Activated CD8-positive, alpha-beta memory T cell treated with anti-CD3 and anti-CD28 coated beads for 4 hours (primary cell): ENCODE data around the gene PDE7B.
"Not testable (repeated sequence)": the region's sequence is repeated elsewhere in the genome, so short reads cannot be mapped to it uniquely, and the experiment has no call there.

Experiments
- DNase-seq, 2 donors: peaks; one replicate each; pipeline ENCODE4 v3.0.0-alpha.2; 2020; ENCODE audit warnings: low read depth in 2 of 2

PDE7B gene

DNA sequence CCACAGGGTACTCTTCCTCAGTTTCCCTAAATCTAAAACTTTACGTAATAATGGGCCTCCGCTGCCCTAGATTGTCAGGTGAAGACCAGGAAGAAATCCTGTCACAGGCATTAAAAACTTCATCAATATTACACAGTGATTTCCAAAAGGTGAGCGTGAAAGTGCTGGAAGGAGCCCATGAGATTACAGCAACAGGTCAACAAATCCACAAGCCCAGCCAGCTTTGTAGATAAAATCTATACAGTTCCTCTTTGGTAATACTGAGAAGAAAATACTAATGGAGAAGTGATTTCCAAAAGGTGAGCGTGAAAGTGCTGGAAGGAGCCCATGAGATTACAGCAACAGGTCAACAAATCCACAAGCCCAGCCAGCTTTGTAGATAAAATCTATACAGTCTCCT is 254.3 kb downstream of the PDE7B start:
- not testable (repeated sequence) for DNase-seq

DNA sequence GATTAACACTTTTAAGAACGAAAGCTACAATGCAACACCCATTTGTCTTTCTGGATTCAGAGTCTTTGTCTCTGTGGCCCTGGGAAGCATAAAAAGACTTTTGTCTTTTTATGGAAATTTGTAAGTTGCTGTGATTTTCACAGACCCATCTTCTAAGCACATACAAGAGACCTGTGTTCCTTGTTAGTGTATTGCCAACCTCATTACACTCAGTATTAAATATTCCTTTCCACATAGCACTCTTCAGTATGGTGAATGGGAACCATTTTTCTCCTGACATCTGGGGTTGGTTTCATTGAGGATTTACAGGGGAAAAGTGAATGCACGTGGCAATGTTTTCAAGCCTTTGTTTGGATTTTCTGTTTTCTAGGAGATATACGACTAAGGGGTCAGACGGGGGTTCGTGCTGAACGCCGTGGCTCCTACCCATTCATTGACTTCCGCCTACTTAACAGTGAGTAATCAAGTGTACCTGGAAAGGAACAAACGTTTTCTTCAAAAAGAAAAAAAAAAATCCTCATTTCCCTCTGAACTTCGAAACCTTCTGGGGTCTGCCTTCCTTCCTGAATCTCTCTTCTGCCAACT is 257.0 kb downstream of the PDE7B start:
- no peak for DNase-seq

DNA sequence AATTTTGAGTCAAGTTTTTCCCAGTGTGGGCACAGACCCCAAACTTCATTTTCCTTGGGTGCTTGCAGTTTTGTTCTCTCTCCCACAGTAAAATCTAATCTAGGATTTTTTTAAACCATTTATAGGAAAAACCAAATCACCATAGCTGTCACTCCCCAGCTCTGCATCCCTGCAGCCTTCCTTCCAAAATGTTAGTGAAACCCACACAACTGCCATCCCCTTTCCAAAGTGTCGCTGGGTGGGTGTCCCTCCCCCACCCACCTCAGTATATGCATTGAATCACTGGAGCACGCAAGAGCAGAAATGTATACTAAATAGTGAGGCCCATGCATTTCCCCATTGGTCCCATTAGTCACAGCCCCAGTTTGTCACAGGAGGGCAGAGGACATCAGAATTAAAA is 260.3 kb downstream of the PDE7B start:
- DNase-seq = no peak

DNA sequence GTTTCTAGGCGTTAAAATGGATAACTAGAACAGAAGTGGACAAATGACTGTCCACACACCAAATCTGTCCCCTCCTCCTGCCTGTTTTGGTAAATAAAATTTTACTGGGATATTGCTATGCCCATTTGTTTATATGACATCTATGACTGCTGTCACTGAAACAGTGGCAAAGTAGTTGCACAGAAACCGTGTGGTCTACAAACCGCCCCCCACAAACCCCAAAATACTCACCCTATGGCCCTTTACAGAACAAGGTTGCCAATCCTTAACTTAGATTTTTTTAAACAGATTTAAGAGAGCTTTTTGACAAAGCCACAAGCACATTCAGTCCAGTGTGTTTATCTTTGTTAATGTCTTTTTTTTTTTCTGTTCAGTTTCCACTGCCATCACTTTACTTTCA is 260.8 kb downstream of the PDE7B start:
- no peak for DNase-seq

DNA sequence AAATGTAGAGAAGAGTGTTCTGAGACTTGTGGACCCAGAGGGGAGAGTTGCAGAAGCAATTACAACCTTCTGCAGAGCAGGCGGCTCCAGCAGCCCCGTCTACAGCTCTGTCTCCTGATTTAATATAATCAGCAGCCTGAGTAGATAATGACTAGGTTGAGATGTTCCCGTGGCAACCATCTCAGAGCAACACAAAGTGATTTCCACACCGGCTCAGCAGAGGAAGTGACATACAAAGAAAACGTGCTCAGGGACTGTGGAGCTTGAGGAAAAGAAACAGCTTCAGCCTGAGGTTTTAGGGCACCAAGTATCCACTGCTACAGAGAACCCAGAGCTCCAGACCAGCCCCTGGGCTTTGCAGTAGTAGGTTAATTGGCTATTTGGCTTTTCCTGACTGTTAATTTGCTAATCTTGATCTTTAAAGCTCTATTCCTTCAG is 262.3 kb downstream of the PDE7B start:
- DNase-seq = no peak

DNA sequence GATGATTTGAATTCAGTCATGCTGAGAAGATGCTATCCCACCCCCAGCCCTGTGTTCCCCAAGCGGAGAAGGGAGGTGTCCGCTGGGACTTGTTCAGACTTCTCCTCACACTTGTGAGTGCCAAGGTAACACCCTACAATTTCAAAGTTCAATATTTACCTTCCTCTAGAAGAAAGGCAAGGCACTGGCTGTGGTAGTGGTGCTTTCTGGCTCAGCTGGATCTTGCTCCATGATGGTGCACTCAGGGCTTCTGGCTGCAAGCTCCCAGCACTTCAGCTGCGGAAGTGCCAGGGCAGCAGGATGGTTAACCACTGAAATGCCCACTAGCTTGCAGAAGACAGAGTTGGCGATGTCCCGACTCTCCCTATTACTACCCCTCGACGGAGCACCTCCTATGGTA is 263.2 kb downstream of the PDE7B start:
- no peak for DNase-seq

DNA sequence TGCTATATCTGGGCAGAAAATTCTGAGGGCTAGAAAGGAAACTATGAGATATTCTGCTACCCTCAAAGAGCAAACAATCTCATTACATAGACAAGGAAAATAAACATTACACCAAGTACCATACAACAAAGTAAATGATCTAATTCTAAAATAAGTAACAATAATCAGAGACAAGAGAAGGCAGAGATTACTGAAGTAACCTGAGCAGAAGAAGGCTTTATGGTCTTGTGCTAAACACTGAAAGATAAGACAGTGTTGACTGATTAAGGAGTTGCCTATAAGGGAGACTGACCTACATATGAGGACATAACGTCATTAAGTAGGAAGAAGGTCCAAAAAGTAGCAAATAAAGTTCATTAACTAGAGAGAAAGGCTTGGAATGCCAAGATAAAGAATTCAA is 264.4 kb downstream of the PDE7B start:
- no peak for DNase-seq

DNA sequence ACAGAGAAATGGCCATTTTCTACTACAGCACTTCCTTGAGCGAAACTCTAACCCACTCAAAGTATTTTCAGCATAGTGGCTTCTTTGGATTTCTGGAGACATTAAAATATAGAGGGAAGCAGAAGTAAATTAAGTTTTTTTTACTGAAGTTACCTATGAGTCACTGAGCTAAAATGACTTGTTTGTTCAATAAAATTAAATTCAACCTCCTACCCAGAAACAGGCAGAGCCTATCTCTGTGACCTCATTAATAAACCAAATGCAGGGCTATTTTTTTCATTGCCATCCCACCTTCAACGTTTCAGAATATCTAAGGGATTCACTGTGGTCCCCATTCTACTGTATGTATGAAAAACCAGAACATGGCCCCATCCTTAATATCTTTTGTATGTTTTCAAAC is 265.6 kb downstream of the PDE7B start:
- no peak for DNase-seq

DNA sequence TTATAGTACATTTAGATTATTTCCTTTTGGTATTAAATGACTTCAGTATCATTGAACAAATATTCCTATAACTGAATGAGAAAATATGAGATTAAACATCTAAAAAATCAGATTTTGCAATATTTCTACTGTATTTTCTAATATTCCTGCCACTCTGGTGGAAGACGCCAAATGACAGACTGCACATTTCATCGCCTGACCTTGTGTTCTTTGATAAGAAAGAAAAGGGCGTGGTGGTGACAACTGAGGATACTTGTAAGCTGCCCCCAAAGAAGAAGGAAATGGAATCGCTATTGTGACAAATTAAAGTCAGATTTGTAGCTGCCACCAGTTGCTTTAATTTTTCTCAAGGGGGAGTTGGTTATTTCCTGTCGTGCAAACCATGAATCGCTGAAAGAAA is 267.3 kb downstream of the PDE7B start:
- DNase-seq = no peak

DNA sequence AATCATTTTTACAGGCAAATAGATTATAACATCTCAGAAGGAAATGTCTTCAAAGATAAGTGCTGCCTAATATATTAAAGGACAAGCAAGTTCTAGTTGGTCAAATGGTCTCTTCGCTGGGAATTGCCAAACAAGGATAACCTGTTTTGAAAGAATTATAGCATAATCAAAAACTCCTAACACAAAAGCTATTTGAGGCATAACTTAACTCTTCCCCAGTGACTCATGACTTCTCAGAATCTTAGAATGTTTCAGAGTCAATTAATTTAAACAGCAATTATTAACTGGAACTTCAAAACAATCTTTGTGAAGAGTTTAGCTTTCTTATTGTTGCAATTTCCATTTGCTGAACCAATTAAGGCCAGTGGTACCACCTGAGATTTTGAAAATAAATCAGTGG is 272.0 kb downstream of the PDE7B start:
- no peak for DNase-seq

DNA sequence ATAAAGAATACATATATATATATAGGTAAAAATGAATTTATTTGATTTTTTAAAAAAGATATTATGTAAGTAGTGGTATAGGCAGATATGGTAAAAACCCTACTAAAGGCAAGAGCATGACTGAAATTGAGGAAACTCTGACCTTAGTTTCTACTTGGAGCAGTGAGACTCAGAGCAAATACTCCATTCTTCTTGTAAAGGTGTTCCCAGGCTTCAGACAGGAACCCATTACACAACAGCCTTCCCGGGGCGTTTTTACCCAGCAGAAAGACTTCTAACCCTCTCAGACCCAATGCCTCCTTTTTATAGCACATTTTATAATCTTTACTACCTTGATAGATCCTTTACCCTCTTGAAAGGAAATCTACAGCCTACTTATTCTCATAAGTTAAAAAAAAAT is 274.1 kb downstream of the PDE7B start:
- no peak for DNase-seq

DNA sequence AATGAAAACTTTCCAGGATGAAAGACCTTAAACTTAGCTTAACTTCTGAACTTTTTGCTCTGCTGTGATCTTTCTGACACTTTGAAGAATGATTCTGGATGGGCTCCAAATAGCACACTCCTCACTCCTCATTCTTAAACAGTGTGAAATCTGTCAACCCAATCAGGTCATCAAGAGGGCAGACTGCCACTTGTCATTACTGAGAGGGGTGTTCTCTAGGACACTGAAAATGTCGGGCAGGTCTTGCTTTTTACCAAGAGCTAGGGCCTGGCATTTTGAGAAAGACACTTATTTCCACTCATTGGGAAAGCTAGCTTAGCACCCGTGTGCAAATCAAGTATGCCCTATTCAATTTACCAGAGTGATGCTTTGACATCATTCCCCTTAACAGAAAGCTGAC is 276.4 kb downstream of the PDE7B start:
- DNase-seq = no peak

DNA sequence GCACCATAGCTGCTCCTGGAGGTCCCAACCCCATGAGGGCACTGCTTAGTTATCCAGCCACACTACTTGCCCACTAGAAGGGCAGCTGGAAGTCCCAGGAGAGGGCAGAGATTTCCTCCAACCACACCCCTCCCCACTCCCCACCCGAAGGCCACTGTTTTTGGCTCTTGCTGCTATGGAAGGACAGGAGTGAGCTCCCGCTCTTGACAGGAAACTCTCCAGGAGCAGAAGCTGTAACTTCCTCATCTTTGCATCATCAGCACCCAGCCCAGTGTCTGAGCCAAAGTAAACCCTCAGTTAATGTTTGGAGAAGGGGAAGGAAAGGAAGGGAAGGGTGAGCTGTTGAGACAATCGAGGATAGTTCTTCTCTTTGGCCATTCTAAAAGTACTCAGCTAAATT is 277.9 kb downstream of the PDE7B start:
- DNase-seq = no peak

DNA sequence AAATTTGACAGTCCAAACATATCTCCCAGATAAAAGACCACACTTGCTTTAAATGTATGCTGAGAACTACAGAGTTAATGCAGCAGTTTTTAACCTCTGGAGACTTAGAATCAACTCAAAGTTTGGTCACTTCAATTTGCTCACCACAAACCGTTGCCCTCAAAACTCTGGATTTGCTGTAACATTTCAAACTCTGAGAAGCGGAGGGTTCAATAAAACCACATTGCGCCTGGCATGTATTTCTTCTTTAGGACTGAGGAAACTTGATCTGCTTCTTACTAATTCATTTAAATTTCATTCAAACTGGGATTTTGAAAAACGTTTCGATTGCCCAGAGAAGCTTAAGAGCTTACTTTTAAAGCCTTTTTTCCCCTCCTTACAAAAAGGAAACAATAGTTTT is 282.8 kb downstream of the PDE7B start:
- DNase-seq = no peak

DNA sequence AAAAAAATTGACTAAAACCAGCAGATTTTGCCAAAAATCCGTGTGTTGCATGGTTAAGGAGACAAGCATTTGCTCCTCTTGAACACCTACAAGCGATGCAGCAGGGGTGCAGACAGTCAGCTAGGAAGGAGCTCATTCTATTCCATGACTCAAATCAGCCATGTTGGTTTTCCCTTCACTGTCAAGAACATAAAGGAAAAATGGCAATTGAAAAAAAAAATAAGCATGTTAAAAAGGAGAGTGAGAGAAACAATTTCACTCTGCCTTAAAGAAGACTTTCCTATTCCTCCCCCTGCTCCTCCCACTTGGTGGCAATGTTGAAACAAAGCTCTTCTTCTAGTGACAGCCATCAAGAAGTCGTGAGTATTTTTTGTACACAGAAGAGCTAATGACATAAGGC is 283.2 kb downstream of the PDE7B start:
- DNase-seq = no peak

DNA sequence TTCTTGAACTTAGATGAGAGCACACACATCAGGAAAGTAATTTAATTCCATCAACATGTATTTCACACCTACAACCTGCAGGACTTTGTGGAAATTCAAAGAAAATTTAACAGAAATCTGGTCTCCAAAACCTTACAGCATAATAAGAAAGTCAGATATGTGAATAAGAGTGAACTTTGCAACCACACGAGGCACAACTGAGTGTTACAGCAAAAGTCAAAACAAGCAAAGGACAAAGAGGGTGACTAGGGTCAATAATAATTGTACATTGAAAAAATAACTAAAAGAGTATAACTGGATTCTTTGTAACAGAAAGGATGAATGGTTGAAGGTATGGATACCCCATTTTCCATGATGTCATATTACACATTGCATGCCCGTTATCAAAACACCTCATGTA is 284.8 kb downstream of the PDE7B start:
- no peak for DNase-seq

DNA sequence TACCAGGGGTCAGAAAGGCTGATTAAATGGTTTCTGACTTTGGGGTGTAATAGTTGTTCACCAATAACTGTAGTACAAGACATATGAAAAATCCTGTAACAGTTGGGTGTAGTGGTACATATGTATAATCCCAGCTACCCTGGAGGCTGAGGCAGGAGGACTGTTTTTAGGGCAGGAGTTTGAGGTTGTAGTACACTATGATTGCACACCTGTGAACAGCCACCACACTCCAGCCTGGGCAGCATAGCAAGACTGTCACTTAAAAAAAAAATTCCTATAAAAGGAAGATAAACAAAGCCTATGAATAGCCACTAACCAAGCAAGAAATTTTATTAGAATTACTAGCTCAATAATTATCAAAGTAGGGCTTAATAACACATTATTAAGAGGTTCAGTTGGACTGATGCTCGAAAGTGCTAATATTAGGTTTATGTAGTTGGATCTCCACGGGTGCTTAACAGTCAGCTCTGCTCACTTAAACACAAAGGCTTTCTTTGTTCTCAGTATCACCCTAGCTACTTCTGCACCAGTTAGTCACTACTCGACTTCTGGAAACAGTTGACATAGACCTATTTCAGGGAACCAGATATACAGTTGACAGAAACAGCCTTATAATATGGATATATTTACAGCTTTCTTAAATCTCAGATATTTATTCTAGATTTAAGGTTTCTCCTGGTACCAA is 285.6 kb downstream of the PDE7B start:
- no peak for DNase-seq

DNA sequence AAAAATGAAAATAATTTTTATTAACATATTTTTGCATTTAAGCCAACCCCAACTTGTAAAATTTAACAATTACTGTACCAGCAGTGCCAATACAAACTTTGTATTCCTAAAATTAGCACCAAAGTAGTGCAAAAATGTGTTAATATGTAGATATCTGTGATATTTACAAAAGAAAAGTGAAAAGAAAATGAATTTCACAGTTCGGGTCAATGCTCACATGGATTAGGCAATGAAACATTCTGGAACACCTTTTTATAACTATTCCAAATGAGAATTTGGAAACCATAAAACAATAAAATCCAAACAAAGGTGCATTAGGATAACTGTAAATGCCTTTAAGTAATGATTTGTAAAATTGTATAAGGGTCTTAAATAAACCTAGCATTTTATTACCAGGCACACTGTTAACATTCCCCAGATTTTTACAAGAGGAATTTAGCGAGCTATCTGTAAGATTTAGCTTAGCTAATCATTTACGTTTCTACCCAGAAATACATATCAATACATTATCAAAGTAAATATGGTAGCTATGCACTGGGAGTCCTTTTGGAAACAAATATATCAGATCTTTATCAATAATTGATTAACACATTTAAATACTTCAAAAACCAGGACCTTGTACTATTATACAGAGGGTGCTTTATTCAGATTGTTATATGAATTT is 286.4 kb downstream of the PDE7B start:
- DNase-seq = no peak

DNA sequence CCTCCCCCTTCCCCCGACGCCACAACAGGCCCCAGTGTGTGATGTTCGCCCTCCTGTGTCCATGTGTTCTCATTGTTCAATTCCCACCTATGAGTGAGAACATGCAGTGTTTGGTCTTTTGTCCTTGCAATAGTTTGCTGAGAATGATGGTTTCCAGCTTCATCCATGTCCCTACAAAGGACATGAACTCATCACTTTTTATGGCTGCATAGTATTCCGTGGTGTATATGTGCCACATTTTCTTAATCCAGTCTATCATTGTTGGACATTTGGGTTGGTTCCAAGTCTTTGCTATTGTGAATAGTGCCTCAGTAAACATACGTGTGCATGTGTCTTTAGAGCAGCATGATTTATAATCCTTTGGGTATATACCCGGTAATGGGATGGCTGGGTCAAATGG is 287.6 kb downstream of the PDE7B start:
- DNase-seq = not testable (repeated sequence)

DNA sequence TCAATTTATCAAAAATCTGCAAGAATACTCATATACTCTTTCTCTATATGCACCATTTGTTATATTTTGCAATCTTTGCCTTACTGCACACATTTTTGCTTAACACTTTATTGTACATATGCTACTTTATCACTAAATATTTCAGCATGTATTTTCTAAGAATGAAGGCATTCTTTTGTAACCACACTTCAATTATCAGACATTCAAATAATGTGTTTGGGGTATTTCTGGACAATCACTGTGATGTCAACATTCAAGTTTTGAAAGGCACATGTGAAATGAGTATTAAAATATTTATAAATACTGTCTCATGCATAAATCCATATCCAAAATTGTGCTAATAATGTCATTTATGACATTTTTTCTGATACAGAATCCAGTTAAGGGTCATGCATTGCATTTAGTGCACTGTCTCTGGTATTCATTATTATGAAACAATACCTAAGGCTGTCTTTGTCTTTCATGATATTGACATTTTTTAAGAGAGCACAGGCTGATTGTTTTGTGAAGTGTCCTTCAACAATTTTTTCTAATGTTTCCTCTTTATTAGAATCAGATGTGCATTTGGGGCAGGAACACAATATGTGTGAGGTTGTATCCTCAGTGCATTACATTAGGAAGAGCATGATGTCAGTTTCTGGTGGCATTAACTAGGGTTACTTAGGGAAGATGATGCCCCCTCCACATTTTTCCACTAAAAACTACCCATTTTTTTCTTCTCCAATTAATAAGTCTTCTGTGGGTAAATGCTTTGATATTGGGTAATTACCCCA is 292.9 kb downstream of the PDE7B start:
- DNase-seq = no peak

DNA sequence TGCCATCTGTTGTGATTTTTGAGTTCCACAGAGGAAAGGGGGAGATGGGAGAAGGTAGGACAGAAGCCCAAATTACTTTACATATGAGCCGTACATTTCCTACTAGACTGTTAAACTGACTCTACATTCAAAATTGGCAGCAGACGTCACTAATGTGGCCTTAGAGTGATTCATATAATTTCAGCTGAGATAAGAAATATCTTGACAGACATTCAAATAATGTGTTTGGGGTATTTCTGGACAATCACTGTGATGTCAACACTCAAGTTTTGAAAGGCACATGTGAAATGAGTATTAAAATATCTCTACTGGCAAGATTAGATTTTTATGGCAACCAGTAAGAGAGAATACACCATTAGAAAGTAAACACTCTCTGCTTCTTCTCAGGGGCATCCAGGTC is 294.6 kb downstream of the PDE7B start:
- no peak for DNase-seq

DNA sequence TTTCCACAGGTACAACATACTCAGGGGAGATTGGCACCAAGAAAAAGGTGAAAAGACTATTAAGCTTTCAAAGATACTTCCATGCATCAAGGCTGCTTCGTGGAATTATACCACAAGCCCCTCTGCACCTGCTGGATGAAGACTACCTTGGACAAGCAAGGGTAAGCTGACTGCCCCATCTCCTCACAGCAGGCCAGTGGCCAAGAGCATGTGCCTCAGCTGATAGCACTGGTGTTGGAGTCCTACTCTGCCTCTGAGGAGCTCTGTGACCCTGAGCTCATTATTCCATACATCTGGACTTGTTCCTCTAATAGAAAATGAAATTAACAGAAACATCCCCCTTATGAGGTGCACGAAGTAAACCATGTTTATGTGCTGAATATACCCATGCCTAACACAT is 295.8 kb downstream of the PDE7B start:
- DNase-seq = no peak

DNA sequence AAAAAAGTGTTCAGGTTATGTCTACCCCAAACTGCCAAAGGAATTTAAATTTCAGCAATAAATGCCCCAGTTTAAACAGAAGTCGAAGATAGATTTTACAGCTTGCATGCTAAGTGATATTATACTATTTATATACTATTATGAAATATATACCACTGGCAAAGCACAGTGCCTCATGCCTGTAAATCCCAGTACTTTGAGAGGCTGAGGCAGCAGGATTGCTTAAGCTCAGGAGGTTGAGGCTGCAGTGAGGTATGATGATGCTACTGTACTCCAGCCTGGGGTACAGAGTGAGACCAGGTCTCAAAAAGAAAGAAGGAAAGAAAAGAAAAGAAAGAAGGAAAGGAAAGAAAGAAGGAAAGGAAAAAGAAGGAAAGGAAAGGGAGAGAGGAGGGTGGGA is 296.6 kb downstream of the PDE7B start:
- DNase-seq = no peak
